ENCODE results near the gene SUPT7L. TPM values are rescaled to one million over a fixed set of nuclear protein-coding genes. Genes with fewer than 3 reads are reported as not detected.
"Not testable (repeated sequence)": the region's sequence is repeated elsewhere in the genome, so short reads cannot be mapped to it uniquely, and the experiment has no call there.

SUPT7L gene
- polyA plus RNA-seq, 4 donors: 49.5 to 72.8 (median 59.2) TPM

DNA sequence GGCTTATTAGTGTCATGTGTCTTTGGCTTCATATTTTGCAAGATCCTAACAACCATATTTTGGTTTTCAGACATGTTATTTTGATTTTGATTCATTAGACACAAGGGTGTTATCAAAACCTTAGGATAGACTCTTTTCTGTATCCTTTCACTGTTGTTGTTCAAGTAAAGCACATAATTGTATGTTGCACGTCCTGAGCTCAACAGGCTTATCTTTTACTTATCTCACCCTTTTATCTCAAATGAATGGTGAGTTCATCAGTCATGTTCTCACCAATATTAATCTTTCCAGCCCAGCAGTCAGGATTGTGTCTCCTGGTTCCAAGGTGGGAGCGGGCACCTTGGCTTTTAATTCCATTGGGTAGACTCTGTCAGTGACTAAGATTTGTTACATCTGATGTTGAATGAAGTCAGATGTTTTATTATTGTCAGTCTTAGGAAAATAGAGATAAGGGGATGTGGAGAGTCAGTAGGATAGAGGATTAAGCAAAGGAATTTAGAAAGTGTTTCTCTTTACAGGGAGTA lies 22.6 kb downstream of the SUPT7L start:
- DNase-seq (ENCODE audit: low read depth in 4 of 4, low spot score in 2 of 4): no peak

DNA sequence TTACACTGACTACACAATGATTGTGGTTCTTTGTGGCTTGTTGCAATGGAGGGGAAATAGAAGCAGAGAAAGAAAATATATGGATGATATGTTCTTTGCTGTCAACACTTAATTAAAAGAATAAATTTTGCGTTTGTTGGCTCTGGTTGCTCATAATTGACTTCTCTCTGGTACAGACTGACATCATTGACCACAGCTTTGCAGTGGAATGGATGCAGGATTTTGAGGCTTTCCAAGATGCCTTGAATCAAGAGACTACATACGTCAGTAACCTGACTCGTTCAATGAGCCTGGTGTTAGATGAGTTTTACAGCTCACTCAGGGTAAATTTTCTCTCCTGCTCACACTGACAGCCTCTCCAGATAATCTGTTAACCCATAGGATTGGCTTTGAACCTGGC lies 24.7 kb downstream of the SUPT7L start:
- no peak for DNase-seq (ENCODE audit: low read depth in 4 of 4, low spot score in 2 of 4)

DNA sequence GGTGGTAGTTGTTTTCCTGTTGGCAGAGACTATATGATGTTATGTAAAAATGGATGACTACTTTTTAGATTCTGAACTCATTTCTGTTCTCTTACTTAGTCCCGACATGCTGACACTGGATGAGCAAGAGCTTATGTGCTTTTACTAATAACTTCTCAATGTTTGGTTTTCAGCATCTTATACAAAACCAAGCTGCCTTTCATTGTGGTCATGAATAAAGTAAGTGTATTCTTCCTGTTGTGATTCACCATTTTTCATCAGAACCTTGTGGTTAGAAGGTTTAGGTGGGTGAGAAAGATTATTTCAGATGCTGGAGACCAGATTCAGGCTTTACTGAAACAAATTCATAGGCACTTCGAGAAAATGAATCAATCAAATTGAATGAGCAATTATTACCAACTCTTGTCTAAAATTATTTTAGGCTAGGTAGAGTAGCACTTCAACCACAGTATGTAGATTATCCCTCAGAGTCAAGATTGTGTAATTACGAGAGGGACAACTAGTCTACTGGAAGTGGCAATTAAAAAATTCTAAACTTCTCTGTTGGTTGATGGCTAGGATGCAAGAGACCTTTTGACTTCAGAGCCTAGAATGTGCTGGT lies 25.3 kb downstream of the SUPT7L start:
- no peak for DNase-seq (ENCODE audit: low read depth in 4 of 4, low spot score in 2 of 4)

DNA sequence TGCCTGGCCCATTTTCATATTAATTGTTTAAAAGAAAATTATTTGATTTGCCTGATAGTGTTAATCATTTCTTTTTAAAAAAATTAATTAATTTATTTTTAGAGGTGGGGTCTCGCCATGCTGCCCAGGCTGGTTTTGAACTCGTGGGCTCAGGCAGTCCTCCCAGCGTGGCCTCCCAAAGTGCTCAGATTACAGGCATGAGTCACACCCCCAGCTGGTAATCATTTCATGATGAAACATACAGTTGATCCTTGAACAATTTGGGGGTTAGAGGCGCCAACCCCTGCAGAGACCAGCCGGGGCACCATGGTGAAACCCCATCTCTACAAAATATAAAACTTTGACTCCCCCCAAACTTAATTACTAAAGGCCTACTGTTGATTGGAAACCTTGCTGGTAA lies 26.6 kb downstream of the SUPT7L start:
- no peak for DNase-seq (ENCODE audit: low read depth in 4 of 4, low spot score in 2 of 4)

DNA sequence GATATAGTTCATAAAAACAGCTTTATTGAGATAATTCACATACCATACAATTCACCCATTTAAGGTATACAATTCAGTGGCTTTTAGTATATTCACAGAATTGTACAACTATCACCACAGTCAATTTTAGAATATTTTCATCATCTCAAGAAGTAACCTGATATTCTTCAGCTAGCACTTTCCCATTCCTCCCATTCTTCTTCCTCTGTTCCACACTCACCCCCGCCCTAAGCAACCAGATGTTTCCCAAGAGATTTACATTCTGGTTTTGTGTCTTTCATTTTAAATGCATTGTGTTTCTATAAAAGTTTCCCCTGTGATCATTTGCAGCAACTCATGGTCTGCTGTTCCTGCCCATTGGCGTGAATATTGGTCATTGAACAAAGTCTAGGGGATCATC lies 29.1 kb downstream of the SUPT7L start:
- DNase-seq (ENCODE audit: low read depth in 4 of 4, low spot score in 2 of 4): no peak

DNA sequence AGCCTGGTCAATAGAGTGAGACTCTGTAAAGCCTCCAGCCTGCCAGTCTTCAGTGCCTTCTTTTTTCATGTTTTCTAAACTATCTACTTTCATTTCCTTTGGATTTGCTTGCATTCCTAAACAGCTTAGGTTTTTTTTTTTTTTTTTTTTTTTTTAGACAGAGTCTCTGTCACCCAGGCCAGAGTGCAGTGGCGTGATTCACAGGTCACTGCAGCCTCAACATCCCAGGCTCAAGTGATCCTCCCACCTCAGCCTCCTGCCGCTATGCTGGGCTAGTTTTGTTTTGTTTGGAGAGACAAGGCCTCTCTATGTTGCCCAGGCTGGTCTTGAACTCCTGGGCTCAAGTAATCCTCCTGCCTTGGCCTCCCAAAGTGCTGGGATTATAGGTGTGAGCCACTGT lies 33.2 kb downstream of the SUPT7L start:
- DNase-seq (ENCODE audit: low read depth in 4 of 4, low spot score in 2 of 4): not testable (repeated sequence)

DNA sequence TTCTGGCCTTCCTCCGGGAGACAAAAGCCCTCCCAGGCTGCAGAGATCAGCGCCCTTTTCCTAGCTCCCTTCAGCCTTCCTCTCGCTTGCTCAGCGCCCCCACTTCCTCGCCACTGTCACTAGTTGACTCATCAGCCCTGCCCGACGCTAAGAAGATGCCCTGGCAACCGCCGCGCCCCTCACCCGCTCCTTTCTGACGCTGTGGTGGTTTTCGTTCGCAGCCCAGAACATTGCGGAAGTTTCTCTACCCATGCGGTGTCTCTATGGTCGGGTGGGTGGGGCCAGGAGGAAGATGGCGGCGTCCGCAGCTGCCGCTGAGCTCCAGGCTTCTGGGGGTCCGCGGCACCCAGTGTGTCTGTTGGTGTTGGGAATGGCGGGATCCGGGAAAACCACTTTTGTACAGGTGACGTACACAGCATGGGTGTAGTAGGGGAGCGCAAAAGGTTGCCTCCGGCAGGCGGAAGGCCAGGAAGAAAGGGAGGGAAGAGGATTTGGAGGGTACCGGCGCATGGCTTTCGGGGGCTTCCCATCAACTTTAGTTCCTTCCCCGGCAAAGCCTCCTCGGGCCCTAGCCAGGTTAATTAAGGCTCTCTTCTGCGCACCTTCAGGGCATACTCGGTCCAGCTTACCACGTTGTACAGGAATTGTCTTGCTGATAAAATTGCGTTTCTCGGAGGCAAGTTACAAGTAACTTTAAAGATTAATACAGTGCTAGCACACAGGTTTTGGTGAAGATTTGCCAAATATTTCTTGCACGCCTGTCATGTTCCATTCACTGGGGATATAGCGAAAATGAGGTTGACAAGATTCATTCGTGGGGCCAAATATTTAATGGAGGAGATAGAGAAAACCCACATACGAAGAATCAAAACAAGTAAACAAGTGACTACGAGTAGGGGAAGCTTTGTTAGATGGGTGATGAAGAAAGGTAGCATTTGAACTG lies 34.4 kb downstream of the SUPT7L start, which contains the start of the genes CCDC121 and GPN1:
Gene CCDC121 (minus strand): TSS at position 246 of the 943 bp plus-strand sequence. CDS start 1,213 bp downstream, outside the sequence.
Gene GPN1 (plus strand): TSS at position 284 of the 943 bp plus-strand sequence. CDS start 9 bp downstream, at position 293.
- DNase-seq (ENCODE audit: low read depth in 4 of 4, low spot score in 2 of 4): peak; percentile 55 to 78 (median 59)

DNA sequence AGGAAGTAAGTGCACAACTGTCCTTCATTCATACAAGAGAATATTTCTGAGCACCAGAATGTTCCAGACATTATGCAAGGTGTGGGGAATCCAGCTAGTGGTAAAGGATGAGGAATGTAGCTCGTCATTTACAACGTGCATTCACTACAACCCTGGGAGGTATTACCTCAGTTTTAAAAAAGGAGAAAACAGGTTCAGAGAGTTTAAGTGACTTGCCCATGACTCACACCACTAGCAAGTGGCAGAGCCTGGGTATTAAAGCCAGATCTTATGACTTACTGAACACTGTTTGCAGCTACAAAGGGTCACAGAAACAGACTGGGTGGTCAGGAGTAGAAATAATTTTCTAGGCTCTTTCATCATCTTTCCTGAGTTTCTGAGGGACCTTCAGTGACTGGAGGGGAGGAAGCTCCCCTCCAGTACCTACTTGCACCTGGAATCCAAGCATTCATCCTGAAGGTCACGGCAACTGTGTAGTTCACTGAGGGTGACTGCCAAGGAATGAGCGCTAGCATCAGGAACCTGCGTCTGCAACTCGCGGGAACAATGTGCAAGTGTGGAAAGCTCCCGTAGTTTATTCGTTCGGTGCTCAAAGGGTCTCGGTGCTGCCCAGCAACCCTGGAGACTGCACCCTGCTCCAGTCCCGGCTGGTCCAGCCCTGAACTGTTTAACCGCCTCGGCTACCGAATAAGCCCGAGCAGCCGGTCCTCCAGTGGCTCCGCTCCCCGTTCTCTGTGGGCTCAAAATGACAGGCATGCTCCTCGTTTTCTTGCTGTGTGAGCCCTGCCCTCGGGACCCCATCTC lies 35.2 kb downstream of the SUPT7L start:
- peak in 1 of 4 donors; percentile 13 for DNase-seq (ENCODE audit: low read depth in 4 of 4, low spot score in 2 of 4)

DNA sequence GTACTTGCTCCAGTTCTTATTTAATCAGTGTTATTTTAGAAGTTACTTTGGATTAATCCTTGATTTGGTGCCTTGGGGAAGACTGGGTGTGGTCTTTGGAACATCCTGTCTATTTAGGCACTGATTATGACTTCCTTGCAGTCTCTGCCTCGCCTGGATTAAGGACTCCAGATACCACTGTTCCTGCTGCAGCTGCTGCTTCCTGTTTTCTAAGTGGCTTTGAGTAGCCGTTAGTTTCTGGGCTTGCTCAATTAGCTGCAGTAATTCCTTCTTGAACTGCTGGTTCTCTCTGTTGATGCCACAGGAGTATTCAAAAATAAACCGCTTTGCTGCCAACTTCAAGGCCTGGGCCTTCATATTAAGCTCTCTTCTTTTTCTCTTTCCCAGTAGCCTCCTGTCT lies 36.5 kb downstream of the SUPT7L start:
- not testable (repeated sequence) for DNase-seq (ENCODE audit: low read depth in 4 of 4, low spot score in 2 of 4)

DNA sequence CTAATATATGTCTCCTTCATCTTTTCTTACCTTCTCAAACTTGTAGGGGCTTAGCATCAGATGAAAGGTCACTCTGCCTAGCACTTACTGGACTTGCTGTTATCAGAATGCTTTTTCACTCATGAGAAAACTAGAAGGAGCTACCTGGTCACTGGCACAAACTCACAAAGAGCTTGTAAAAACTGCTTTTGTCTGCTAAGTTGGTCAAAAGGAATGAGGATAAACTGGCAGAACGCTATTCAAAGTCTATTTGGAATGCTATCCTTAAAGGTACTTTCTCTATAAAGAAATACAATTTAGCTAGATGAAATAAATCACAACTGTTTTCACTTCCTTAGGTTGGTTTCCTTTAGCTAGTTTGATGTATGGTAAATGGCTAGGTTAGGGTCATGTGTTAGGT lies 37.1 kb downstream of the SUPT7L start:
- not testable (repeated sequence) for DNase-seq (ENCODE audit: low read depth in 4 of 4, low spot score in 2 of 4)

DNA sequence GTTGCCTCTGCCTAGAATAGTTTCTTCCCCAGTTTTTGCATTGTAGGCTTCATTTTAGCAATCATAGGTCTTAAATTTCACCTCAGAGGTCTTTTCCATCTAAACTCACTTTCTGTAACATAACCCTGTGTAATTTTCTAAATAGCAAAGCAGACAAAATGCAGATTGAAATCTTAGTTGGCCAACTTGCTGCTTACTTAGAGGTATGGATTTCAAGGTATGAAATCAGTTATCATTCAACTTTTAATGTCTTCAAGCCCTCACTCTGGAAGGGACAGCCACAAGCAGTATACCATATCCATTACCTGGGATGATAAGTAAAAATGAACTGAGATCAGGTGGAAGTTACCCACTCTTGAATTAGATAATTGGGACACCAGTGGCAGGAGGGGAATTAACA lies 38.5 kb downstream of the SUPT7L start:
- DNase-seq (ENCODE audit: low read depth in 4 of 4, low spot score in 2 of 4): no peak

DNA sequence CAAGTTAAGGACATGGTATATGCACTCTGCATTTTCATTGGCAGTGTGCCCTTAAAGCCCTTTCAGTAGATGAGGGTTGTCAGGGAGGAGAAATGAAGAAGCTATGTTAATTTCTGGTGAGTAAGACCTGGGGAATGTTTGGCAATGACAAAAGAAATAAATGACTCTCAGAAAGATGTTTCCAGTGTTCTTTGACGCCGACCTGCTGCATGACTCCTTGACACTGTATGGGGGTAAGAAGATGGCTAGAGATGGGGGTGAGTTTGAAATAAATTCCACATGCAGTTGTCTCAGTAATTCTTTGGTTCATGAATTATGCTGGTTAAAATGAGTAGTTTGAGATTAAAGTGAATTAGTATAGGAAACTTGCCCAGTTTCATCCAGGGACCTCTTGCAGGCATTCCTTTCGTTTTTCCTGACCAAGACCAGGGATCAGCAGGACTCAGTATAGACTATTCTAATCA lies 40.5 kb downstream of the SUPT7L start:
- no peak for DNase-seq (ENCODE audit: low read depth in 4 of 4, low spot score in 2 of 4)

DNA sequence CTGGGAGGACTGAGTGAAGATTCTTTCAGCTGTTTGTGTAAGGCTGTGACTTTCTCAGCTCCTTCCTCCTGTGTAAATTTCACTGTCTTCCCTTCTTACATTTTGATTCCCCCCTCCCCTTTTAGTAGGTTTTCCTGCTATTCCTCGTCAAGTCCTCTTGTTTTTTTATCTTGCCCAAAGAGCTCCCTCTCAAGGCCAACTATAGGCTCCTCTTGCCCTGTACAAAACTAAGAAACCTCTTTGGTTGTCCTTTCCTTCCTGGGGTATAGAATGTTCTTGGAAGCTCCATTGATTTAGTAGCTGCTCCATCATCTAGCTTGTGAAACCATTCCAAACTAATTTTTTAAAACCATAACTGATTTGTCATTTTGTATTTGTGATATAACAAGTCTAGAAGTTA lies 41.9 kb downstream of the SUPT7L start:
- DNase-seq (ENCODE audit: low read depth in 4 of 4, low spot score in 2 of 4): no peak

DNA sequence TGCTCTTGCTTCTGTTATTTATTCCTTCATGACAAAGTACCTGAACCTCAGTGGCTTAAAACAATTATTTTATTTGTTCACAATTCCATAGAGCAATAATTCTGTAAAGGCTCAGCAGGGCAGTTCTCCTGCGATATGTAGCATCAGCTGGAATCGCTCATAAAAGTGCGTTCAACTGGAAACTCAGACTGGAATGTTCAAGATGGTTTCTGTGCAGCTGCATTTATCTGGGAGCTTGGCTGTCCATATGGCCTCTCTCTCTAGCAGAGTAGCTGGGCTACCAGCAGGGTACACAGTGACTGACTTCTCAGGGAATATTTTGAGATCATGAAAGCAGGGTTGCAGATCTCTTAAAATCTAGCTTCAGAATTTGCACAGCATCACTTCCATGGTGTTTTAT lies 48.1 kb downstream of the SUPT7L start:
- no peak for DNase-seq (ENCODE audit: low read depth in 4 of 4, low spot score in 2 of 4)

DNA sequence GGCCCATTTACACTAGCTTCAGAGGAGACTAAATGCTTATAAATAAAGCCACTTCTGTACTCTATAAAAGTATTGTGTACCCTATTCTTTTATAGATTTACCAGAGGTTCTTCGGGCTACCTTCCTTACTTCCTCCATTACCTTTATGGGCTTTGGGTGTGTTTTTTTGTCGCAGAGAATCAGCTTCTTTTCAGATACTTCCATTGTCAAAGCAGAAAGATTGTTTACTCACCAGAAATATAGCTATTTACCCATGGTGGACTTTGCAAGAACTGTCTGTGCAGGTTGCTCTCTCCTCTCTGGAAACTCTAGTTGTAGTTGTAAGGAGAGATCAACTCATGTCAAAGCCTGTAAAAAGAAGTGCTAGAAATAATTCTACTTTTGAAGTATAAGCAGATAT lies 49.4 kb downstream of the SUPT7L start:
- DNase-seq (ENCODE audit: low read depth in 4 of 4, low spot score in 2 of 4): no peak

DNA sequence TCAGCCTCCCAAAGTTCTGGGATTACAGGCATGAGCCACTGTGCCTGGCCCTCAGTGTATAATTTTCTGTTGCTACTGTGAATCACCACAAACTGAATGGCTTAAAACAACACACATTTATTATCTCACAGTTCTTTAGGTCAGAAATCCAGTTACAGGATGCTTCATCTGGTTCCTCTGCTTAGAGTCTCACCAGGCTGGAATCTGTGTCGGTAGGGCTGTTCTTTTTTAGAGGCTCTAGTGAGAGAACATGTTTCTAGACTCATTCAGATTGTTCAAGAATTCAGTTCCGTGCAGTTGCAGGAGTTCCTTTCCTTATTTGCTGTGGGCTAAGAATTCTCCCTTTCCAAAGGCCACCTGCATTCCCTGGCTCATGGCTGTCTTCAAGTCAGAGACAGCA lies 56.8 kb downstream of the SUPT7L start:
- DNase-seq (ENCODE audit: low read depth in 4 of 4, low spot score in 2 of 4): no peak
